Measurements from ENCODE around the gene PPP2R2D.

- TF ChIP-seq ZNF512 (CRISPR knock-in tag; IDR thresholded peaks at IDR 0.05; ENCODE audit: borderline replicate concordance) = no peak
- no peak for TF ChIP-seq MYBL2 (CRISPR knock-in tag; IDR thresholded peaks at IDR 0.05)
- TF ChIP-seq, protein P1, sequence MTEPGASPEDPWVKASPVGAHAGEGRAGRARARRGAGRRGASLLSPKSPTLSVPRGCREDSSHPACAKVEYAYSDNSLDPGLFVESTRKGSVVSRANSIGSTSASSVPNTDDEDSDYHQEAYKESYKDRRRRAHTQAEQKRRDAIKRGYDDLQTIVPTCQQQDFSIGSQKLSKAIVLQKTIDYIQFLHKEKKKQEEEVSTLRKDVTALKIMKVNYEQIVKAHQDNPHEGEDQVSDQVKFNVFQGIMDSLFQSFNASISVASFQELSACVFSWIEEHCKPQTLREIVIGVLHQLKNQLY (CRISPR knock-in tag; IDR thresholded peaks at IDR 0.05) = no peak
- TF ChIP-seq, protein P2, sequence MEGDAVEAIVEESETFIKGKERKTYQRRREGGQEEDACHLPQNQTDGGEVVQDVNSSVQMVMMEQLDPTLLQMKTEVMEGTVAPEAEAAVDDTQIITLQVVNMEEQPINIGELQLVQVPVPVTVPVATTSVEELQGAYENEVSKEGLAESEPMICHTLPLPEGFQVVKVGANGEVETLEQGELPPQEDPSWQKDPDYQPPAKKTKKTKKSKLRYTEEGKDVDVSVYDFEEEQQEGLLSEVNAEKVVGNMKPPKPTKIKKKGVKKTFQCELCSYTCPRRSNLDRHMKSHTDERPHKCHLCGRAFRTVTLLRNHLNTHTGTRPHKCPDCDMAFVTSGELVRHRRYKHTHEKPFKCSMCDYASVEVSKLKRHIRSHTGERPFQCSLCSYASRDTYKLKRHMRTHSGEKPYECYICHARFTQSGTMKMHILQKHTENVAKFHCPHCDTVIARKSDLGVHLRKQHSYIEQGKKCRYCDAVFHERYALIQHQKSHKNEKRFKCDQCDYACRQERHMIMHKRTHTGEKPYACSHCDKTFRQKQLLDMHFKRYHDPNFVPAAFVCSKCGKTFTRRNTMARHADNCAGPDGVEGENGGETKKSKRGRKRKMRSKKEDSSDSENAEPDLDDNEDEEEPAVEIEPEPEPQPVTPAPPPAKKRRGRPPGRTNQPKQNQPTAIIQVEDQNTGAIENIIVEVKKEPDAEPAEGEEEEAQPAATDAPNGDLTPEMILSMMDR (IDR thresholded peaks at IDR 0.05) = no peak
- TF ChIP-seq SP1 (CRISPR knock-in tag; conservative IDR thresholded peaks at IDR 0.05) = no peak
- TF ChIP-seq, protein P3, sequence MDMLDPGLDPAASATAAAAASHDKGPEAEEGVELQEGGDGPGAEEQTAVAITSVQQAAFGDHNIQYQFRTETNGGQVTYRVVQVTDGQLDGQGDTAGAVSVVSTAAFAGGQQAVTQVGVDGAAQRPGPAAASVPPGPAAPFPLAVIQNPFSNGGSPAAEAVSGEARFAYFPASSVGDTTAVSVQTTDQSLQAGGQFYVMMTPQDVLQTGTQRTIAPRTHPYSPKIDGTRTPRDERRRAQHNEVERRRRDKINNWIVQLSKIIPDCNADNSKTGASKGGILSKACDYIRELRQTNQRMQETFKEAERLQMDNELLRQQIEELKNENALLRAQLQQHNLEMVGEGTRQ (CRISPR knock-in tag; IDR thresholded peaks at IDR 0.05) = no peak
- TF ChIP-seq, protein P4, sequence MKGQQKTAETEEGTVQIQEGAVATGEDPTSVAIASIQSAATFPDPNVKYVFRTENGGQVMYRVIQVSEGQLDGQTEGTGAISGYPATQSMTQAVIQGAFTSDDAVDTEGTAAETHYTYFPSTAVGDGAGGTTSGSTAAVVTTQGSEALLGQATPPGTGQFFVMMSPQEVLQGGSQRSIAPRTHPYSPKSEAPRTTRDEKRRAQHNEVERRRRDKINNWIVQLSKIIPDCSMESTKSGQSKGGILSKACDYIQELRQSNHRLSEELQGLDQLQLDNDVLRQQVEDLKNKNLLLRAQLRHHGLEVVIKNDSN (CRISPR knock-in tag; IDR thresholded peaks at IDR 0.05) = no peak
Measured at GRCh38 chr10:131852823-131853609, 47.8 kb upstream of the PPP2R2D start.

Measured in WTC11 (cell line).